H1 (cell line): ENCODE data around the gene TCP11. TPM values are rescaled to one million over a fixed set of nuclear protein-coding genes. Genes with fewer than 3 reads are reported as not detected.

Experiments
- CTCF ChIA-PET: fragments of 300-600 bp; sonication (Branson Sonifier 250); formaldehyde crosslinking; loops from one replicate; lab custom pipeline; 2021; ENCODE audit not compliant: partially characterized antibody; lab: Charles Lee
- POLR2A ChIA-PET: fragments of 300-600 bp; sonication (Branson Sonifier 250); formaldehyde crosslinking; loops from one replicate; lab custom pipeline; 2021; ENCODE audit warnings: inconsistent platforms; ENCODE audit not compliant: partially characterized antibody; lab: Charles Lee
- DNase-seq, 2 experiments: peaks; one replicate each; pipeline versions ENCODE4 v3.0.0 to v3.0.0-alpha.2; 2010 to 2022; ENCODE audit warnings: low spot score in 2 of 2, low read depth in 1 of 2, mixed read lengths in 1 of 2
- FAIRE-seq: peaks from 2 replicates; lab custom pipeline; 2011; peaks lifted over from hg19 to GRCh38; lab: Jason Lieb, UNC
- H2AFZ ChIP-seq: 2 replicates; pipeline ENCODE4 v1.8.1; 2012; ENCODE audit warnings: low read length, inconsistent platforms
- H2AK5ac ChIP-seq: 2 replicates; pipeline ENCODE4 v1.6.1; 2013; ENCODE audit warnings: low read depth, low read length
- H2BK120ac ChIP-seq: replicated peaks from 2 replicates; pipeline ENCODE3; 2013; ENCODE audit warnings: low read depth, low read length, inconsistent platforms
- H2BK12ac ChIP-seq: 2 replicates; pipeline ENCODE4 v1.6.1; 2013; ENCODE audit warnings: low read depth, low read length
- H2BK15ac ChIP-seq: 2 replicates; pipeline ENCODE4 v1.6.1; 2013; ENCODE audit warnings: low read length
- H2BK20ac ChIP-seq: 2 replicates; pipeline ENCODE4 v1.6.1; 2013; ENCODE audit warnings: low read length
- H2BK5ac ChIP-seq: 2 replicates; pipeline ENCODE4 v1.6.1; 2013; ENCODE audit warnings: low read depth, low read length
- H3K14ac ChIP-seq: 2 replicates; pipeline ENCODE4 v1.6.1; 2013; ENCODE audit warnings: inconsistent platforms; ENCODE audit not compliant: insufficient read length
- H3K18ac ChIP-seq: 2 replicates; pipeline ENCODE4 v1.6.1; 2013; ENCODE audit warnings: low read length; ENCODE audit errors: extremely low read depth
- H3K23ac ChIP-seq: 2 replicates; pipeline ENCODE4 v1.6.1; 2013; ENCODE audit warnings: inconsistent platforms; ENCODE audit not compliant: insufficient read length
- H3K23me2 ChIP-seq: 2 replicates; pipeline ENCODE4 v1.6.1; 2013; ENCODE audit warnings: low read depth, low read length
- H3K27ac ChIP-seq: 2 replicates; pipeline ENCODE4 v1.6.1; 2011; ENCODE audit warnings: low read depth, low read length, inconsistent platforms
- H3K27me3 ChIP-seq, 4 experiments: replicated peaks in 1 of 4; 1 replicate in 1 of 4; 2 replicates in 3 of 4; pipeline versions ENCODE4 v1.6.1 to v1.8.1; 2011 to 2013; ENCODE audit warnings: low read length in 3 of 4, mild to moderate bottlenecking in 3 of 4, inconsistent platforms in 2 of 4, mixed read lengths in 2 of 4, moderate library complexity in 1 of 4; ENCODE audit not compliant: control insufficient read depth in 3 of 4, insufficient read depth in 3 of 4; ENCODE audit errors: extremely low read depth in 1 of 4
- H3K36me3 ChIP-seq, 4 experiments: 2 replicates each; pipeline versions ENCODE4 v1.6.1 to v1.8.1; 2011 to 2013; ENCODE audit warnings: mild to moderate bottlenecking in 4 of 4, low read length in 3 of 4, moderate library complexity in 2 of 4, control low read depth in 1 of 4, inconsistent platforms in 1 of 4; ENCODE audit not compliant: insufficient read depth in 4 of 4, control insufficient read depth in 2 of 4
- H3K4ac ChIP-seq: replicated peaks from 2 replicates; pipeline ENCODE3; 2013; ENCODE audit warnings: low read length, low read depth, mixed read lengths, inconsistent platforms; ENCODE audit not compliant: insufficient read length
- H3K4me1 ChIP-seq, 4 experiments: replicated peaks in 1 of 4; 1 replicate in 1 of 4; 2 replicates in 3 of 4; pipeline versions ENCODE4 v1.6.1 to v1.8.1; 2011 to 2013; ENCODE audit warnings: low read length in 3 of 4, inconsistent platforms in 2 of 4, mixed read lengths in 1 of 4; ENCODE audit not compliant: insufficient read depth in 4 of 4, control insufficient read depth in 3 of 4
- H3K4me2 ChIP-seq, 2 experiments: 2 replicates each; pipeline versions ENCODE4 v1.6.1 to v1.8.1; 2011 to 2013; ENCODE audit warnings: low read depth in 2 of 2, low read length in 2 of 2, control low read depth in 1 of 2, inconsistent platforms in 1 of 2, mild to moderate bottlenecking in 1 of 2; ENCODE audit not compliant: insufficient read depth in 1 of 2
- H3K4me3 ChIP-seq, 4 experiments: fragments of 200-600, 300-600 bp in 1 of 4; sonication (generic), shearing (Covaris generic), sonication (Bioruptor Twin) in 1 of 4; 2 replicates each; pipeline versions ENCODE4 v1.5.1 to v1.8.1; 2011 to 2016; ENCODE audit warnings: low read length in 4 of 4, low read depth in 3 of 4, control low read depth in 2 of 4, inconsistent platforms in 2 of 4, mild to moderate bottlenecking in 2 of 4, mixed read lengths in 1 of 4, moderate library complexity in 1 of 4; ENCODE audit not compliant: insufficient read depth in 2 of 4; ENCODE audit errors: extremely low read depth in 1 of 4
- H3K56ac ChIP-seq: replicated peaks from 2 replicates; pipeline ENCODE3; 2013; ENCODE audit warnings: low read depth, mild to moderate bottlenecking, mixed read lengths, low read length, inconsistent platforms; ENCODE audit not compliant: insufficient read length
- H3K79me1 ChIP-seq: 2 replicates; pipeline ENCODE4 v1.6.1; 2013; ENCODE audit warnings: low read depth, low read length, control low read depth
- H3K79me2 ChIP-seq, 2 experiments: 2 replicates each; pipeline versions ENCODE4 v1.6.1 to v1.8.1; 2012 to 2013; ENCODE audit warnings: low read length in 2 of 2, mild to moderate bottlenecking in 2 of 2, inconsistent platforms in 1 of 2; ENCODE audit not compliant: insufficient read depth in 2 of 2, control insufficient read depth in 1 of 2
- H3K9ac ChIP-seq, 4 experiments: replicated peaks in 1 of 4; 1 replicate in 1 of 4; 2 replicates in 3 of 4; pipeline versions ENCODE4 v1.6.1 to v1.8.1; 2011 to 2013; ENCODE audit warnings: low read depth in 3 of 4, low read length in 3 of 4, control low read depth in 2 of 4, mild to moderate bottlenecking in 2 of 4, moderate library complexity in 2 of 4, inconsistent platforms in 1 of 4; ENCODE audit errors: extremely low read depth in 1 of 4
- H3K9me3 ChIP-seq, 2 experiments: 2 replicates each; pipeline versions ENCODE4 v1.6.1 to v1.8.1; 2012 to 2013; ENCODE audit warnings: mild to moderate bottlenecking in 2 of 2, moderate library complexity in 2 of 2, control low read depth in 1 of 2, inconsistent platforms in 1 of 2, low read depth in 1 of 2, low read length in 1 of 2, mixed read lengths in 1 of 2; ENCODE audit not compliant: insufficient read depth in 2 of 2
- H4K20me1 ChIP-seq, 2 experiments: replicated peaks in 1 of 2; 2 replicates each; pipeline versions ENCODE3 to v1.8.1; 2011 to 2013; ENCODE audit warnings: inconsistent platforms in 2 of 2, low read length in 2 of 2, mild to moderate bottlenecking in 1 of 2; ENCODE audit not compliant: insufficient read depth in 2 of 2, control insufficient read depth in 1 of 2
- H4K5ac ChIP-seq: 2 replicates; pipeline ENCODE4 v1.6.1; 2013; ENCODE audit warnings: low read length, low read depth, mixed read lengths, inconsistent platforms; ENCODE audit not compliant: insufficient read length
- H4K8ac ChIP-seq: 2 replicates; pipeline ENCODE4 v1.8.0; 2013; ENCODE audit warnings: mild to moderate bottlenecking, moderate library complexity, low read length, inconsistent platforms; ENCODE audit not compliant: insufficient read depth; ENCODE audit errors: extremely low read depth
- H4K91ac ChIP-seq: replicated peaks from 2 replicates; pipeline ENCODE3; 2013; ENCODE audit warnings: low read length, mixed read lengths, inconsistent platforms; ENCODE audit not compliant: insufficient read length
- ATF3 ChIP-seq: IDR thresholded peaks from 2 replicates; pipeline ENCODE4 v1.6.1; 2011; ENCODE audit warnings: low read depth, mild to moderate bottlenecking, low read length; ENCODE audit not compliant: insufficient read depth
- CBX5 ChIP-seq: fragments of 300-800, 300-1000 bp; sonication (generic); IDR thresholded peaks from 2 replicates; pipeline ENCODE4 v1.7.1; 2016; ENCODE audit warnings: antibody characterized with exemption, low read length, low read depth
- CHD1 ChIP-seq: IDR thresholded peaks from 2 replicates; pipeline ENCODE4 v1.6.1; 2012; ENCODE audit warnings: low read depth, low read length, improper control_type of control experiment
- EP300 ChIP-seq, 2 experiments: IDR thresholded peaks; 1 replicate in 1 of 2; 2 replicates in 1 of 2; pipeline ENCODE4 v1.6.1; 2011 to 2012; ENCODE audit warnings: low read depth in 2 of 2, low read length in 2 of 2, mild to moderate bottlenecking in 2 of 2, borderline replicate concordance in 1 of 2, inconsistent platforms in 1 of 2, moderate library complexity in 1 of 2
- GTF2F1 ChIP-seq: IDR thresholded peaks from 2 replicates; pipeline ENCODE4 v1.6.1; 2012; ENCODE audit warnings: low read depth, low read length, improper control_type of control experiment, borderline replicate concordance
- NRF1 ChIP-seq: IDR thresholded peaks from 2 replicates; pipeline ENCODE4 v1.6.1; 2011; ENCODE audit warnings: mild to moderate bottlenecking, low read depth, low read length, improper control_type of control experiment
- RXRA ChIP-seq: IDR thresholded peaks from 2 replicates; pipeline ENCODE4 v1.6.1; 2011; ENCODE audit warnings: low read depth, mild to moderate bottlenecking, low read length, moderate library complexity; ENCODE audit not compliant: insufficient read depth
- SIN3A ChIP-seq, 2 experiments: IDR thresholded peaks in 1 of 2; conservative IDR thresholded peaks in 1 of 2; 2 replicates each; pipeline ENCODE4 v1.6.1; 2011 to 2012; ENCODE audit warnings: low read length in 2 of 2, improper control_type of control experiment in 1 of 2, low read depth in 1 of 2, mild to moderate bottlenecking in 1 of 2
- SIX5 ChIP-seq: IDR thresholded peaks from 2 replicates; pipeline ENCODE4 v1.6.1; 2011; ENCODE audit warnings: mild to moderate bottlenecking, low read depth, low read length
- SP2 ChIP-seq: IDR thresholded peaks from 2 replicates; pipeline ENCODE4 v1.6.1; 2012; ENCODE audit warnings: mild to moderate bottlenecking, low read length, inconsistent platforms
- TBP ChIP-seq: IDR thresholded peaks from 2 replicates; pipeline ENCODE4 v1.6.1; 2011; ENCODE audit warnings: low read depth, low read length, improper control_type of control experiment
- TEAD4 ChIP-seq: IDR thresholded peaks from 2 replicates; pipeline ENCODE4 v1.6.1; 2012; ENCODE audit warnings: low read depth, low read length, inconsistent platforms, mixed read lengths
- WGBS, 2 experiments: shearing (Covaris generic) in 1 of 2; methylation state at CpG; one replicate each; pipeline versions ENCODE4 v1.1.6 to v1.1.7; 2013 to 2015; ENCODE audit warnings: low lambda C conversion rate in 2 of 2, mixed read lengths in 2 of 2, inconsistent platforms in 1 of 2, low coverage in 1 of 2, missing lambda C conversion rate in 1 of 2; ENCODE audit not compliant: insufficient replicate concordance in 2 of 2, insufficient coverage in 1 of 2, insufficient read length in 1 of 2; ENCODE audit errors: extremely low coverage in 1 of 2, missing lambda C conversion rate in 1 of 2; 5-methylcytosine and 5-hydroxymethylcytosine counted together
- polyA plus RNA-seq, 7 experiments: library from polyadenylated mRNA; depleted of rRNA in 3 of 7; stranded (reverse) in 5 of 7; unstranded in 2 of 7; fragments of >200 nt in 5 of 7; fragments of 200-250 nt in 2 of 7; gene quantifications; 1 replicate in 5 of 7; 2 replicates in 1 of 7; 4 replicates in 1 of 7; pipeline versions ENCODE4 v1.2.1 to v1.2.3, GENCODE V29; 2011 to 2013; ENCODE audit warnings: missing spikeins in 2 of 7, mixed read lengths in 2 of 7
- total RNA-seq: library from RNA; stranded (reverse); fragmentation: NEBNext Ultra II Directional; extraction: Animal tissue kit (Norgen Biotek cat#: 25700); gene quantifications from 2 replicates; pipeline ENCODE4 v1.2.1, GENCODE V29; 2021

TCP11 gene
- total and polyA plus RNA-seq, 2 of the 8 experiments (the other 6 are each of a cell fraction or from before 2014, with no cell fraction given), result 0.11 TPM; not detected in 1

GRCh38 chr6:35128042-35128441 is 13.1 kb downstream of the TCP11 start:
- WGBS, 2 experiments, result 84% methylated on average over 4 of the region's 4 CpGs; no CpG with 5 or more reads in 1 of the 2 experiments
- no peak overlapping the region for H2AFZ ChIP-seq
- POLR2A ChIA-PET, result interaction anchor here (0.8 to 1.1 kb wide), 2 partner anchors 31 to 48 kb away, joined by 3 read pairs; no protein-coding TSS in a partner anchor

More at GRCh38 chr6:35128042-35128441, 13.1 kb downstream of the TCP11 start:
- H3K9ac ChIP-seq, result no peak overlapping the region
- H3K27ac ChIP-seq, result no peak overlapping the region
- TF ChIP-seq RXRA (no peak), CHD1 (no peak), EP300 (IDR thresholded peaks at IDR 0.05; ENCODE audit: borderline replicate concordance in 1 of 2, low read depth in 2 of 2, low read length in 2 of 2) (no peak), ATF3 (no peak), GTF2F1 (no peak), NRF1 (no peak), CBX5 (no peak), SP2 (no peak), SIN3A (conservative IDR thresholded peaks at IDR 0.05 in 1 of 2, IDR thresholded peaks at IDR 0.05 in 1 of 2; ENCODE audit: low read depth in 1 of 2, low read length in 2 of 2) (no peak), TBP (no peak), SIX5 (no peak), TEAD4 (no peak)
- no peak overlapping the region for H3K56ac ChIP-seq
- no peak overlapping the region for H2AK5ac ChIP-seq
- peaks cover 0 to 2% of the 10 kb centered on the region in 2 experiments; a peak in 1 of 4 replicates for H3K9me3 ChIP-seq
- no peak overlapping the region for H3K4ac ChIP-seq
- no peaks in the 10 kb centered on the region for H3K79me1 ChIP-seq
- no peaks in the 10 kb centered on the region for H4K20me1 ChIP-seq
- H3K27me3 ChIP-seq, result no peaks in the 10 kb centered on the region
- H3K23ac ChIP-seq, result no peak overlapping the region
- no peaks in the 10 kb centered on the region for H3K79me2 ChIP-seq
- H4K91ac ChIP-seq, result no peak overlapping the region
- no peaks in the 10 kb centered on the region; the same call in 1 of the 2 replicates for H3K23me2 ChIP-seq
- no peak overlapping the region for H4K5ac ChIP-seq
- no peak overlapping the region for H3K4me3 ChIP-seq
- no peak overlapping the region for H2BK20ac ChIP-seq
- no peak overlapping the region for H2BK12ac ChIP-seq
- no peaks in the 10 kb centered on the region for H3K36me3 ChIP-seq
- no peak overlapping the region for H3K18ac ChIP-seq
- H2BK5ac ChIP-seq, result no peak overlapping the region
- H3K4me2 ChIP-seq, result no peak overlapping the region
- no peak overlapping the region for H2BK15ac ChIP-seq
- H3K4me1 ChIP-seq, result no peaks in the 10 kb centered on the region
- H2BK120ac ChIP-seq, result no peak overlapping the region
- H4K8ac ChIP-seq, result no peak overlapping the region
- DNase-seq (no peak), FAIRE-seq (no peak)
- CTCF ChIA-PET, result interaction anchor here (0.6 to 3.4 kb wide), 14 partner anchors 11 to 243 kb away, joined by 3 to 36 read pairs (median 4); no protein-coding TSS in a partner anchor
- no peak overlapping the region for H3K14ac ChIP-seq
